GM12892 (cell line): Measurements from ENCODE around the gene TMC7.

ENCODE experiments used
- DNase-seq: peaks from one replicate; pipeline ENCODE4 v3.0.0; 2011; ENCODE audit not compliant: insufficient read length
- FAIRE-seq: peaks from 2 replicates; lab custom pipeline; 2011; peaks lifted over from hg19 to GRCh38; lab: Jason Lieb, UNC
- POLR2A ChIP-seq: IDR thresholded peaks from 2 replicates; pipeline ENCODE4 v1.6.1; 2011; ENCODE audit warnings: low read depth, low read length, control low read depth
- POLR2AphosphoS5 ChIP-seq: IDR thresholded peaks from 2 replicates; pipeline ENCODE4 v1.6.1; 2011; ENCODE audit warnings: low read depth, low read length, control low read depth
- TAF1 ChIP-seq: IDR thresholded peaks from 2 replicates; pipeline ENCODE4 v1.6.1; 2011; ENCODE audit warnings: low read depth, mild to moderate bottlenecking, control low read depth, low read length, borderline replicate concordance

TMC7 gene

DNA sequence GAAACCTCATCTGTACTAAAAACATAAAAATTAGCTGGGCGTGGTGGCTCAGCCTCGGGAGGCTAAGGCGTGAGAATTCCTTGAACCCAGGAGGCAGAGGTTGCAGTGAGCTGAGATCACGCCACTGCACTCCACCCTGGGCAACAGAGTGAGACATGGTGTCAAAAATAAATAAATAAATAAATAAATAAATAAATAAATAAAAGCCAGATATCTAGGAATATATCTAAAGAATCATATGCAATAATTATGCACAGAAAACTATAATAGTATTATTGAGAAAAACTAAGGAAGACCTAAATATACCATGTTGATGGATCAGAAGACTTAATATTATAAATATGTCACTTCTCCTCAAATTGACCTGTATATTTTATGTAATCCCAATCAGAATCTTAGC lies 37.0 kb downstream of the TMC7 start:
- FAIRE-seq = no peak
- TF ChIP-seq TAF1 (no peak), POLR2A (no peak), POLR2AphosphoS5 (no peak)
- DNase-seq = no peak

DNA sequence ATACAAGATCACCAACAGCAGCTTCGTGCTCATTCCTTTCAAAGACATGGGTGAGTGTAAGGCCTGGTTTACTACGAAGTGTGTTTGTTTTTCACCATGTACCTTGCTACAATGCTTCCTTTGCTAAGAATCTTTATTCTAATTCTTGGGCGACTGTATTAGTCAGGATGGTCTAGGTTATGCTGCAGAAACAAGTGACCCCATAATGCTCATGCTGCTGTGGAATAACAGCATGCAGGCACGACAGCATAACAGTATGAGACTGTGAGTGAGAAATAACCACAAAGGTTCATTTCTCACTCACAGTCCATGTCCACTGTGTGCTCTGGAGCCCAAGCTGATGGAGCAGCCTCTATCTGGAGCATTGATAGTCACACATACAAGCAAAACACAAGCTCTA lies 38.0 kb downstream of the TMC7 start:
- TF ChIP-seq POLR2AphosphoS5 (no peak), POLR2A (no peak), TAF1 (no peak)
- FAIRE-seq (no peak), DNase-seq (no peak)

DNA sequence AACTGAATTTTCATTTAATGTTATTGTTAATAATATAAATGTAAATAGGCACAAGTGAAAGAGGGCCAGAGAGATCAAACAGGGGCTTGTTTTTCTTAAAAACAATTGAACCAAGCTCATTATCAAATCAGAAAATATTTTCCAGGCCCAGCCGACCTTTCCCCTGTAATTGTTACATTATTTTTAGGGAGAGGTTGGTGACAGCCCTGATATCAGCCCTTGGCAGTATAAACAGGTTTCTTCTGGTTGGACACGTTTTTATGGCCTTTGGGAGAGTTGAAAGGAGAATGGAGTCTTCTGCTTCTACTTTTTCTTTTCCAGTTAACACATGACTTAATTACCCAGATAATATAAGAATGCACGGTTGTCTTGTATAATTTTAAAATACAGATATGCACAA lies 43.7 kb downstream of the TMC7 start:
- DNase-seq = no peak
- TF ChIP-seq POLR2AphosphoS5 (no peak), TAF1 (no peak), POLR2A (no peak)
- no peak for FAIRE-seq

DNA sequence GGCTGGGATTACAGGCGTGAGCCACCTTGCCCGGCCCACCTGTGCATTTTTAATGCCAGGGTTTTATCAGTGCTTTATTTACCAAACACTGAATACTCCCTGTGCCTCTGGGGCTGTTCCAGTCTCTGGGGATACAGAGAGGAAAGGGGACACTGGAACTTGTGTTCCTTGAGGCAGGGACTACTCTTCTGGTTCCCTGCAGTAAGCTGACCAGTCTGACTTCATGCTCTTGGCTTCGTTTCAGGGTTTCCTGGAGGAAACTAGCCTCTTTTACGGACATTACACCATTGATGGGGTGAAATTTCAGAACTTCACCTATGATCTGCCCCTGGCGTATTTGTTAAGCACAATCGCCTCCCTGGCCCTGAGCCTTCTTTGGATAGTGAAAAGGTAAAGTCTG lies 46.2 kb downstream of the TMC7 start:
- DNase-seq = no peak
- TF ChIP-seq TAF1 (no peak), POLR2A (no peak), POLR2AphosphoS5 (no peak)
- FAIRE-seq = no peak

DNA sequence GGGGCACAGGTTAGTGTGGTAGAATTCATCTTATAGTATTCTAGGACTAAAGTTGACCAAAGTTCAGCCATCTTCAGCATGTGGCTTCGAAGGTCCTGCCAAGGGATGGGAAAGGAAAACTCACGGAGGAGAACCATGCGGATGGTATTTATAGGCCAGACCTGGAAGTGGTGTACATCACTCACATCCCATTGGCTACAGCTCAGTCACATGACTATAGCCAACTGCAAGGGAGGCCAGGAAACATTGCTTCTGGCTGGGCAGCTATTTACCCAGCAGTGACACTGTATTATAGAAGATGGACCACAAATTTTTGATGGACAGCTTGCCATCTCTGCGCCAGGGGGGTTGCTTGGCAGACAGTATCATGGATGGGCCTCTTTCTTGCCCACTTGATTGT lies 48.0 kb downstream of the TMC7 start:
- DNase-seq = no peak
- FAIRE-seq = no peak
- TF ChIP-seq POLR2A (no peak), TAF1 (no peak), POLR2AphosphoS5 (no peak)

DNA sequence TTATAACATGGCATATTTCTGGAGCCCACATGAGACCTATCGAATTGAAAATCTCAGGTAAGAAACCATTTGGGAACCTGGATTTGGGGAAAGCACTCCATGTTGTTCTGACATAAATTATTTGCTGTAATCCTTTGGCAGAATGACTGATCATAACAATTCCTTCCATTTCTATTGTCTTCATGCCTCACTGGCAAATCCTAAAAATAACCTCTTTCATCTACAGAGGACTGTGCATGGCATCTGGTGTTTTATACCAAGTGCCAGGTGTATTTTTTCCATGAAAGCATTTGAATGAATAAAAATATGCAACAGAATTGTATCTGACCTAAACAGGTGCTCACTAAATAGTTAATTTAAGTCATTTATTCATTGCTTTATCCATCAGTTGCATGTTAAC lies 50.0 kb downstream of the TMC7 start:
- no peak for FAIRE-seq
- no peak for DNase-seq
- TF ChIP-seq TAF1 (no peak), POLR2A (no peak), POLR2AphosphoS5 (no peak)

DNA sequence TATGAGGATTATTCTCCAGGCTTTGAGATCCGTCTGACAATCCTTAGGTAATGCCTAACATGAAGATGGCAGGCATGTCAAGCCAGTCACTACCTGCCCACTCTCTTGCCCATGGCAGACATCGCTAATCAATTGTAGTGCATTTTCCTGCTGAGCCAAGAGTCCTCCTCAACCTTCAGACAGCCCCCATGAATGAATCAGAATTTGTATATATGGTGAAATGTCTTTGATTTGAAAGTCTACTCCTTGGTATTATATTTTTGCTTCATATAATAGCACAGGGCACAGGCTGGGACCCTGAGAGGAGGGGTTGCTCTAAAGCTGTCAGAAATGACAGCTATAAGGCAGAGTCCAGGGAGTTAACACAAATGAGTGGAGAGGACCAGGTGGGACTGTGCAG lies 56.7 kb downstream of the TMC7 start:
- TF ChIP-seq POLR2AphosphoS5 (no peak), POLR2A (no peak), TAF1 (no peak)
- FAIRE-seq = no peak
- DNase-seq = no peak

DNA sequence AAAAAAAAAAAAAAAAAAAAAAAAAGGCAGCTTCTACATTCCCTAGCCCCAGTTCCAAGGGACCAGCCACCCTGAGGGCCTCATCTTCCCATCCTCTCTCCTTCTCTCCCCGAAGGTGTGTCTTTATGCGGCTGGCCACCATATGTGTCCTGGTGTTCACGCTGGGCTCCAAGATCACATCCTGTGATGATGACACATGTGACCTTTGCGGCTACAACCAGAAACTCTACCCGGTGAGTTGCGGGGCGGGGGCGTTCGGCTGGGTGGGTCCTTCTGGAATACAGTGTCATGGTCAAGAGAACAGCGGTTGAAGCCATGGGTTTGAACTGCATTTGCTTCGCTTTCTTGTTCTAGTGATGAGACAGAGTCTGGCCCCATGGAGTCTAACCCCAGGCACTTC lies 61.0 kb downstream of the TMC7 start:
- no peak for TF ChIP-seq POLR2A
- no peak for TF ChIP-seq TAF1
- no peak for TF ChIP-seq POLR2AphosphoS5
- FAIRE-seq (no peak), DNase-seq (no peak)

DNA sequence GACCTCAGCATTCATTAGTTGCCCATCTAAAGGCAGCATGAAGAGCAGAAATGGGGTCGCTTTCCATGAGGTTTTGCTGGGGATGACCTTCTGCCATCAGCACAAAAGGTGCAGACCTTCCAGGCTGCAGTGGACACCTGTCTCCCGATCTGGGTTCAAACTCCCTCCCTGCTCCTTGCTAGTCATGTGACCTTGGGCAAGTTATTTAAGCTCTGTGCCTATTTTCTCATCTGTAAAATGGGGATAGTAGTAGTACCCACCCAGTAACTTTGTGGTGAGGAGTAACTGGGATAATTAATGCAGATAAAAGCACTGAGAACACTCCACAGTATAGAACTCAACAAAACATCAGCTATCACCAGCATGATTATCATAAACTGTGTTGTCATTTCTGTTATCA lies 62.3 kb downstream of the TMC7 start:
- FAIRE-seq = no peak
- TF ChIP-seq POLR2AphosphoS5 (no peak), POLR2A (no peak), TAF1 (no peak)
- DNase-seq = no peak

DNA sequence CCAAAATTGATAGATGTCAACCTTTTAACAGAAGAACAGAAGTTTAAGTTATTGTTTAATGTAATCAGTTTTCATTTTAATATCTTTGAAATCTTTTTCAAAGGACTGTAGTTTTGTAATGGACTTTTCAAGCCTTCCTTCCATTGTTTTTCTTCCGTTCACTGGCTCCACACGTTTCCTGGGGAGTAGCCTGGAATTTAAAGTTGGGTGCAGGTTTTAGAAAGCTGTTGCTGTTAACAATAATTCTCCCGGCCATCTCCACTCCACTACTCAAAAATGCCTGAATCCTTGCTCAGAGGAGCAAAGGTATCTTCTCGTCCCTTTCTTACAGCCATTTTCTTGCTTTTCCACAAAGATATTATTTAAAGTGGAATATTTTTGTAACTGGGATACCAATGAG lies 79.0 kb downstream of the TMC7 start:
- FAIRE-seq = no peak
- no peak for TF ChIP-seq TAF1
- no peak for TF ChIP-seq POLR2AphosphoS5
- no peak for TF ChIP-seq POLR2A
- no peak for DNase-seq

DNA sequence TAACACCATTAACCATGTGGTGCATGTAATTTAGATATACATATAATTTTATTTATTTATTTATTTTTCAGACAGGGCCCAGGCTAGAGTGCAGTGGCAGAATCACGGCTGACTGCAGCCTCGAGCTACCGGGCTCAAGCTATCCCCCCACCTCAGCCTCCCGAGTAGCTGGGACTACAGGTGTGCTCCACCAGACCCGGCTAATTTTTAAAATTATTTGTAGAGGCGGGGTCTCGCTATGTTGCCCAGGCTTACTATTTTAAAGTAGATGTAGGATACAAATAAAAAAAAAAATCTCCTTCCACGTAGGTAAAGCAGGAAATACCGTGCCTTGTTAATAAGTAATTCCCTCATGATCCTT lies 83.2 kb downstream of the TMC7 start:
- FAIRE-seq (no peak), DNase-seq (no peak)
- TF ChIP-seq POLR2AphosphoS5 = no peak
- no peak for TF ChIP-seq POLR2A
- TF ChIP-seq TAF1 = no peak

DNA sequence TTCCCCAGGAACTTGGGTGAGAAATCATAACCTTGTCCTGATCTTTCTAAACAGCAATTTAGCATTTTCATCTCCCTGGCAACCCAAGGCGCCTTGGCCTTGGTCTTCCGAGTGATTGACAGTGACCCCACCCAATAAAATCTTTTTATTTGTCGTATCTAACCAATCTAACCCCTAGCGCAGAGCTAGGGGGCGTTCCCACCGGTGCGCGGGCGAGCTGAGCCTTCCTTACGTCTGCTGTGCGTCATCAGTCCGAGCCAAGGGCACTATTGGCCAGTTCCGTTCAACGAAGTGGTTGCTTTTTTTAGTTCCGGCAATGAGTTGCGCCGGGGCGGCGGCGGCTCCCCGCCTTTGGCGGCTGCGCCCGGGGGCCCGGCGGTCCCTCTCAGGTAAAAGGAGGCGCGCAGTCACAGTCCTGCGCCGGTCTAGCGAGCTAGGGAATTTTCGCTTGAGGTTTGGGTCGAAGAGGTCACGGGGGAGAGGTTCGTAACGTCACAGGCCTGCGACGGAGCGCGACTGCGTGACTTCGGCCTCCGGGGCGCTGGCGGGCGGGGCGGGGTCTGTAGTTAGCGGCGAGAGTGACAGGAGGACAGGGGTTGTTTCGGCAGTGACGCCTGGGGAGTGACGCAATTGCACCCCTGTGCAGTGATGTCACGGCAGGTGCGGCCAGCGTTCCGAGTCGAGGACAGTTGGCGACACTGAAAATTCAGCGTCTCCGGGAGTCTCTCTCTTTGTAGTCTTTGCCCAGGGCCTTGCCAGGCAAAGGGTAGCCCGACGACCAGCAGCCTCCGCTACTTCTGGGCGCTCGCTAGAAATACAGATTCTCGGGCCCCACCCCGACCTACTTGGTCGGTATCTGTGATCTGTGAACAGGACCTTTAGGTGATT lies 83.9 kb downstream of the TMC7 start, which contains the start of gene COQ7:
COQ7 (plus strand) TSS at position 266 of the 888 bp plus-strand sequence; CDS start at position 317, 51 bp downstream.
- DNase-seq (peak; percentile 84), FAIRE-seq (peak; percentile 99)
- TF ChIP-seq TAF1 (0 out of 2 replicates have a peak, but pooled peaks have one; percentile 35), POLR2AphosphoS5 (0 out of 2 replicates have a peak, but pooled peaks have one; percentile 35), POLR2A (peak; percentile 68; the same call in 1 of the 2 replicates)
